GM18519 (cell line): ENCODE results near the gene FAM83D.
"Not testable (repeated sequence)": the region's sequence is repeated elsewhere in the genome, so short reads cannot be mapped to it uniquely, and the experiment has no call there.

Experiments used
- ATAC-seq: cut with Tn5 transposase; IDR thresholded peaks from one replicate; pipeline ENCODE4 v1.9.1; 2021; ENCODE audit warnings: mild to moderate bottlenecking, moderate library complexity; ENCODE audit not compliant: unreplicated experiment, low FRiP score

Gene FAM83D

DNA sequence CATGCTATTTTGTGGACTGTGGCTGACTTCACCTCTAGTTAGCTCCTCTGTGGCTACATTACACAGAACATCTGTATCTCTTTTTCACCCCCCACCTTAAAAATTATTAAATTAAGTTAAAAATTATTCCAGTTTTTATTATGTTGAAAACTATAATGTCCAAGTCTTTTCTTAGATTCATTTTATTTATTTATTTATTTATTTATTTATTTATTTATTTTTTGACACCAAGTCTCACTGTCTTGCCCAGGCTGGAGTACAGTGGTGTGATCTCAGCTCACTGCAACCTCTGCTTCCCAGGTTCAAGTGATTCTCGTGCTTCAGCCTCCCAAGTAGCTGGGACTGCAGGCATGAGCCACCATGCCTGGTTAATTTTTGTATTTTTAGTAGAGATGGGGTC, 70.6 kb downstream of the FAM83D start:
- ATAC-seq = not testable (repeated sequence)

DNA sequence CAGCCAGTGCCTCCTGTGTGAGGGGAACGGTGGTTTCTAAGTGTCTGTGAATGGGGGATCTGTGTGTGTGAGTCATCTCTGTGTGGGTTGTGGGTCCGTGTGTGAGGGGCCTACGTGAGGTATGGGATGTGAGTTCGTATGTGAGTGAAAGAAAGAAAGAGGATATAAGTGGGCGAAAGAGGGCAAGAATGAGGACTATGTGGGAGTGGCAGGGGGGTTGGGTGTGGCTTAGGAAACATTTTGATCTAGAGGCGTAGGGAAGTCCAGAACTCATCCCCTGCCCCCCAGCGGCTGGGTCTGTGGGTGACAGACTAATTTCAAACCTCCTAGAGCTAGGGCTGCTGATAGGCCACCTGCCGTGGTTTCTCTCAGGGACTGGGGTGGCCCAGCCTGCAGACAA, 71.4 kb downstream of the FAM83D start:
- no peak for ATAC-seq

GRCh38 chr20:38999217-38999616, 73.0 kb downstream of the FAM83D start:
- no peak for ATAC-seq

- no peak for ATAC-seq
Measured at GRCh38 chr20:38999965-39000910, 74.0 kb downstream of the FAM83D start.
